GM18861 (cell line): ENCODE results near the gene MIR17HG.

ENCODE experiments used
- ATAC-seq: cut with Tn5 transposase; IDR thresholded peaks from one replicate; pipeline ENCODE4 v1.9.1; 2021; ENCODE audit not compliant: unreplicated experiment

The MIR17HG gene

DNA sequence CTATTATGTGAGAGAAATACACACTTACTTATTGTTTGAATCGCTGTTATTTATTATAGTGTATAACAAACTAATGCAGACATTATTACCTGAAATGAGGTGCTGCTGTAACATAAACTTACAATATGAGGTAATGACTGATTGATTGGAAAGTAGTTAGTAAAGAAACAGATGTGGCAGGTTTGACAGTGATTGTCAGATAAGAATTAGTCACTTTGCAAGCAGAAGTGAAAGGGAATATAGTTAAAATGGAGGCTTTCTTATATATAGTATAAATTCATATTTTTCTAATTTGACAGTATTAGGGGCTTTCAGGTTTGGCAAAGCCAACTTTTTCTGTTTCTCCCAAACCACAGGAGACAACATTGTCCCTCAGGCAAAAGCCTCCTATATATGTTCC lies 20.6 kb downstream of the MIR17HG start:
- no peak for ATAC-seq

DNA sequence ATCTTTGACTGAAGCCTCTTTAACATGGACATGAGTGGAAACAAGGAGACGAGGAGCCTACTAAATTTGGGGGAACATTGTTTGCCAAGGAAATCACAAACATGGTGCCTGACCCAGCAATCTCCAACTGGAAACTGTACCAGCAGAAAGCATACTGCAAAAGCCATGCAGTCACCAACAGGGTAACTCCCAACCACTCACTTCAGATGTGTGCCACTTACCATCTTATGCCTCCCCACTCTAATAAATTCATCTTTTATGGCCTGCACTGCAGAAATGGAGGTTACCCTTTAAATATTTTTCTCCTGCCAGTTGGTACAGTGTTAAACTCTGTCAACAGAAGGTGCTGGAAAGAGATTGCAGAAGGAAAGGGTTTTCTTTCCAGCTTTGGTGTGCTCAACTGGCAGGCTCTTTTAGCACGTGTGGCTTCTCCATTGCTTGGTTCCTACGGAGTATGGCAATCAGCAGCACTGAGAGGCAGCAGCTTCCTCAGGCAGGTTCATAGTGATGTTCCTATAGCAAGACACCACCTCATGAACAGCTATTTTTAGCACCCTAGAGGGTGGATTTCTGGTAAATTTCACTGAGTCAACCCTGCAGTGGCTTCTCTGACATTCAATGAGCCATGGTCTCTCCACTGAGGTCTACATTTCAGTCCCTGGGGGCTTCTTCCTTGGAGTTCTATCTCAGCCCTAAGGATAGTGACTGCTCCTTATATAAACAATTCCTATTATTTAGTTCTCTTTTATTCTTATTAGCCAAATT lies 21.4 kb downstream of the MIR17HG start:
- no peak for ATAC-seq

DNA sequence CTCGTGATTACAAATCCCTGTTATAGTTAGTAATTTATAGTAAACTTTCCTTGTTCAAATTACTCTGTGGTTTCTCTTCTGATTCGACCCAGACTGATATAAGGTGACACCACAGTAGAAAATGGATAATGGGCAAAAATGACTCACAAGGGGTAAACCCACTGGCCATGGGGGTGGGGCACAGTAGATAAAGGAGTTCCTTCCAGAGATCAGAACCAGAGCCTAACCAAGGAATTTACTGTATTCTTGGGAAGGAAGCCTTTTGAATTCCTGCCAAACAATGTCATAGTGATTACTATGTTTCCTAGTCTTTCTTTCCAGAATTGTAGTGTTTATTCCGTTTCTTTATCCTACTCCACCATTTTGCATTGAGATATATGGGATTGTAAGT lies 21.9 kb downstream of the MIR17HG start:
- no peak for ATAC-seq

DNA sequence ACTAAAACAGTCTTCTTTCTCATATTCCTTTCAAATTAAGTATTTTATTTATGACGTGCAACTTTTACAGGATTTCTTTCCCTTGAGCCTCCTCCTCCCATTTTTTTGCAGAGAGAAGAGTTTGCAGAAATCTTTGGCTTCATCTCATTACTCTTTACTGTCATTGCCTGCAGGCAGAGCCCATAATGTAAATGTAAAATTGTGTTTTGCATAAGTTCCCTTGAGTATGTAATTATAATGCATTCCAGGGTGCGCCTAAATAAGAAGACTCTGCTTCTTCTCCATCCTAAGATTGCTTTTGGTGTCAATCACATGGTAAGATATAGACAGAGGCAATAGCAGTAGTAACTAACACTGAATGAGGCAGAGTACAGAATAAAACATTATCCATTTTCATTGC lies 23.0 kb downstream of the MIR17HG start:
- ATAC-seq, result no peak

DNA sequence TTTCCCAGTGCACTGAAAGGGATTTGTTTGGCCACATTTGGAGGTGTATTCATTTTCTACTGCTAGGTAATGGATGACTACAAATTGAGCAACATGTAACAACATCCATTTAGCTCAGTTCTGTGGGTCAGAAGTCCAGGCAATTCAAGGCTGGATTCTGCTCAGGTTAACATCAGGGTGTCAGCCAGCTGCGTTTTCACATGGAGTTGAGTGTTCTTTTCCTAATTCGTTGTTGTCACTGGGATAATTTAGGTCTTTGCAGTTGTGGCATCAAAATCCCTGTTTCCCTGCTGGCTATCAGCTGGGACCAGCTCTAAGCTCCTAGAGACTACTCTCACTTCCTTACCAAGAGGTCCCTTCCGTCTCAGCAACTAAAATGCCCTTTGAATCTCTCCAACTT lies 25.4 kb downstream of the MIR17HG start:
- no peak for ATAC-seq

DNA sequence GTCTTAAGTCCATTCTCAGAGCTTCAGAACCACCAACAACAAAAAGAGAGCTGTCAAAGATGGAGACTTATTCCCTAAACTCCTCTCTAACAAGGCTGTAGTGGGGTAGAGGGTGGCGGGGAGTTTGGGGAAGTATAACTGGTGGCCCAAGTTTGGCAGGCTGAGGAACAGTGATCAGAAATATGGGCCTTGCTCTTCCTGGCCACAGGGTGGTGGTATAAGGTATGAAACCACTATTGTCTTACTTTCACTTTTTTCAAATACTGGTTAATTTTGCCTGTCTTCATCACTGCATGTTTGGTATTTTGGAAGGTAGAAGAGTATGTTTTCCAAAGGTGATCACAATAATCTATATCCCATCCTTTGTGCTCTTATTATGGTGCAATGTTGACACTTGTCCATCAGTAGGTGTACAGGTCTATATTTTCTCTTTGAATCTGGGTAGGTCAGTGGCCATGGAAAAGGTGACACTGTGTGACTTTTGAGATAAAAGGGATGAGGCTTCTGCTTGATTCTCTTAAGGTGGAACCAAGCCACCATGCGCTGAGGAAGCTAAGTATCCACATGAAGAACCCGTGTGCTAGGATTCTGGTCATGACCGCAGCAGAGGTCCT lies 27.7 kb downstream of the MIR17HG start:
- ATAC-seq, result peak; percentile 96

DNA sequence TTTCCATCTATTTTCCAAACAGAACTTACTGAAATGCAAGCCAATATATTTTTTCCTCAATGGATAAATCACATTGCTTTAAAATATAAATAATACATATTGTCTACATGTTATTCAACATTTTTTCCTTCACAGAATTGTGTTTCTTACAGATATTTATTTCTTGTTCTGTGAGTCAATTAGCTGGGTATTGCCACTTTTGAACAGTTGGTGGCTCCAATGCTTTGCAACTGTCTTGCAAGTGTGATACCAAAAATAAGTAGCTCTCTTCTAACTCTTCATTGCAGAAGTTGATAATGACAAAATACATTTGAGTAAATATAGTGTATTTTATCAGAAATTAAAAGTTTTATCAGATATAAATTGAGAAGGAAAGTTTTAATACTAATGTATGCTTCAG lies 33.9 kb downstream of the MIR17HG start:
- peak; percentile 55 for ATAC-seq

DNA sequence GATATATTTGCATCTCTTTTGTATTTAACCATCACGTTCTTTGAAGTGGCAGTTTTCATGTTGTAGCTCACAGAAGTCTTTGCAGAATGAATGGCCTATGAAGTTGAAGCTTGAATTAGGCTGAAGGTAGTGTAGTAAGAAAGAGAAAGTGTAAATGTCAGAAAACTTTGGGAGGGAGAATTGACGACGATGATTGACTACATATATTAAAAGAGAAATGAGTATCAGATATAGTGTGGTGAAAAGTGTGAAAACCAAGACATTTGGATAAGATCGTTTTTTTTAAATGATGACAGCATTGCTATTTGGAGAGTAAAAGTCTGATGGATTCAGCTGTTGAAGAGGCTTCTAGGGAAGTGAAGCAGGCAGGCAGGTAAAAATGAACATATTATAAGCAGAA lies 36.3 kb downstream of the MIR17HG start:
- ATAC-seq, result no peak

DNA sequence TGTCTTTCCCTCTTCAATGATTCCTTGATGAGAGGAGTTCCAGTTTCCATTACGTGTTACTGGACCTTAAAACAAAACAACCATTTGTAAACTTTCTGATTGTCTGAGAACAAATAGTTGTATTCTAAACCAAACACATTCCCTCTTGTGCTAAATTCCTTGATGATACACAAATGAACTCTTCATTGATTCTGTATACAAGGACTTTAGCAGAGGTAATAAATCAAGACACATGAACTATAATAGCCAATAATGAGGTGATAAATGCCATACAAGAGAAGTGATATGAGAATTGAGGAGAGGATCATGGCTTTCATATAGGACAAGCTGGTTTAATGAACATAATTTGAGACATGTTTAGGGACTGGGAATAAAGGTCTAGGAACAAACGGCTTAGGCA lies 37.4 kb downstream of the MIR17HG start:
- ATAC-seq, result no peak

DNA sequence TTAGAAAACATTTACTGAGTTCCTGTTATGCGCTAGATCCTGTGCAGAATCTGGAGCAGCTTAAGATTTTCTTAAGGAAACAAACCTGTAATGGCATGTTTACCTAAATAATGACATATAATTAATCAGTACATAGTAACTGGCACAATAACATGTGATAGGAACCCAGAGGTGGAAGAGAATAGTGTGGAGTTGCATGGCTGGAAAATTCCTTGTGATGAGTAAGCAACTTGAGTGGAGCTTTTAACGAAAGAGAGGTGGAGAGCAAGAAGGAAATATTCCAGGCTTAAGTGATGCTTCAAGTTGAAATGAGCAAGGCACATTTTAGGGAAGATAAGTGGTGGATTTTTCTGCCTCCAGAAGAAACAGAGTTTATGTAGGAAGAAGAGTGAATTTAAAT lies 41.7 kb downstream of the MIR17HG start:
- ATAC-seq, result no peak

DNA sequence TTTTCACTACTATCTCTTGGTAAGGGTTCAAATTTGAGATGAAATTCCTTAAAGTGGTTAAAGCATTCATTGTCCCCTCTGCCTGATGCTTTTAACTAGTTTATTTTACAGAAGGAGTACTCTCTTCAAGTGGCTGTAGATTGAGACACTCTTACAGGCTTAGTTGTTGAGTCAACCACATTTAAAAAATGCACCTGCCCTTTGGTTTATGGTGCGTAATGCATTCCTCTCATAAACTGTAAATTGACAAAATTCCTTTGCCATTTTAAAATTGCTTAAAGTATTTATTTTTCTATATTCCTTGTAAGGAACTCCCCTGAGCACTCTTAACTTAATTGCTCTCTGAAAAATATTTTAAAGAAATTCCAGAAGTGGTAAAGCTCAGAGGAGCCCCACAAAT lies 50.1 kb downstream of the MIR17HG start:
- ATAC-seq, result no peak

DNA sequence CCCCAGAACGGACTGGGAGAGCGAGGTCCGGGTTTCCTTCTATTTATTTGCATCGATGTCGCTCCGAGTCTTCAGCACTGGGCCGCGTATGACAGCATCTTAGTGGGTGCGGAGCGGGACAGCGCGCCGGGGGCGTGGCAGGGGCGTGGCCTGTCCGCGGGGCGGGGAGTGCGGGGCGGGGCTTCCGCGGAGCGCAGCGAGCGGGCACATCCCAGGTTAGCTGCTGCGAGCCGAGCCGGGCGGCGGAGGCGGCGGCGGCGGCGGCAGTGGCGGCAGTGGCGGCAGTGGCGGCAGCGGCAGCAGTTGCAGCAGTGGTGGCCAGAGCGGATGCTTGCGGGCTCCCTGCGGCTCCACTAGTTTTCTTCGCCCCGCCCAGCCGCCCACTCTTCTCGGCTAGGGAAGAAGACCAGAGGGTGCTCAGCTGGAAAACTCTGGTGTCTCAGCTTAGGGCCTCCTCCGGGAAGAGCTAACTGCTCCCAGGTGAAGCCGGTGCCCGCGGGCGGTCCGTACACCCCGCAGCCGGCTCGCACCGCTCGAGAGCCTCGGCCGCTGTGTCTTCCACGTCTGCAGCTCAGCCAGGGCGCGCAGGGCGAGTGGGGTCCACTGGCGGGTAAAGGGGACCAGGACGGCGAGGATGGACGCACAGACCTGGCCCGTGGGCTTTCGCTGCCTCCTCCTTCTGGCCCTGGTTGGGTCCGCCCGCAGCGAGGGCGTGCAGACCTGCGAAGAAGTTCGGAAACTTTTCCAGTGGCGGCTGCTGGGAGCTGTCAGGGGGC lies 51.1 kb downstream of the MIR17HG start, which contains the start of gene GPC5:
Gene GPC5, plus strand, starts transcription at position 209 of the 776 bp plus-strand sequence.
- peak; percentile 83 for ATAC-seq

DNA sequence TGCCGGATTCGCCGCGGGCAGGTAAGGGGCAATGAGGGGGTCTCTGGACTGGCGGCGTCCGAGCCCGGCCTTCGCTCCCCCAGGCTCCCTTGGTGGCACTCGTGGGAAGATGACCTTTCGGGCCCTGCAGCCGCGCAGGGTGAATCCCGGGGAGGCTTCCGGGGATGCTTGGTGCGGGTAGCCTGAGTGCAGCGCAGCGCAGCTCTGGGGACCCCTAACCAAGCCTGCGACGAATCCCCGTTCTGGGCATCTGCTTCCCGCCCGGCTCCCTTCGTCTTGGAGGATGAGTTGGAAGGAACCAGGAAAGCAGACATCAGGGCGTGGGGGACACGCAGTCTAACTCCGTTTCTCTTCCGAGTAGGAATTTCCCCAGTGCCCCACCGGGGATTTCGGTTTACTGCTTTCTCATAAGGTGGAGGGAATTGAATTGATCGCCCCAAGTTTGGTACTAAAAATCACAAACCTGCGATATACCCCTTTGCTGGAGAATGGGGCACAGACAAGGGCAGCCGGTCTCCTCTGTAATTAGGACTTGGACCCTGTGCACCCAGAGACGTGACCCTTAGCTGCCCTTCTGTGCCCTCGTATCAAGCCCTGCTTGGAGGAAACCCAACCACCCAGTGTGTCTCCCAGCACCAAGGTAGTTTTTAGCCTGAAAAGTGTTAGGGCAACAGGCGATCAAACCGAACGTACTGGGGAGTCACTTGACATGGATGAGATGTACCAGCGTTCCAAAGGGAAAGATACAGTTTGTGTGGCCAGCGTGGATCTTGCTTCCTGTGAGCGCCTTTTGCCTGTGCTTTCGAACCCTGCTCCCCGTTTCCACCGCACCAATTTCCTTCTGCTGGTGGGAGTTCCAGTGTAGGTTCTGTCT lies 51.9 kb downstream of the MIR17HG start:
- no peak for ATAC-seq

DNA sequence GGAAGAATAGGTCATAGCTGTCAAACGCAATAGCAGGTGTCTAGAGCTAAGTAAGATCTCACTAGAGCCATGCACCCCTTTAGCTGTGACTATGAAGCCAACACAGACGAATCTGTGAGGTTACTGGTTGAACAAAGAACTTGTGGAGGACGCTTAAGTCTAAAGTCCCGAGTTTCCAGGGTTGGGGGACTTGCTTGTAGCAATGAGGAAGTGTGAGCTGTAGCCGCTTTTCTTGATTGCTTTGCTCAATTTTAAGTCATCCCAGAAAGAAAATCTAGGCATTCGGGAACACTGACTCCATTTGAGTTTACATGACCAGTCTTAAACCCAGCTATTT lies 52.5 kb downstream of the MIR17HG start:
- ATAC-seq, result no peak

DNA sequence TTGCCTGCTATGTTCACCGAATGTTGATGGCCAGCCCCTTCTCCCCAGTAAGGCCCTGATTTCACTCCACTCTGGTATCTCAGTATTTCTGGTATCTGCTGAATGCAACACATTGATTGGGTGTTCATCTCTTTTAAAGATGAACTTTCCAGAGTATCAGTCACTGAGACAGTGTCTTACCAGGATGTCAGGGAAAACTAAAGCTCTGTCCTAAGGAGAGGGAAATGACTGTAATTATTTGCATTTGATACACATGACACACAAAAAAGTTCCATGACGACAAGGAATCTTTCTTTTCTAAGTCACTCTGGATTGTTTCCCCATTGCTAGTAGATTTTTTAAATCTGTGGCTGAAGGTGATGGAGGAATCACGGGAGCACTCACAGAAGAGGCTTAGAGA lies 53.2 kb downstream of the MIR17HG start:
- ATAC-seq, result no peak

DNA sequence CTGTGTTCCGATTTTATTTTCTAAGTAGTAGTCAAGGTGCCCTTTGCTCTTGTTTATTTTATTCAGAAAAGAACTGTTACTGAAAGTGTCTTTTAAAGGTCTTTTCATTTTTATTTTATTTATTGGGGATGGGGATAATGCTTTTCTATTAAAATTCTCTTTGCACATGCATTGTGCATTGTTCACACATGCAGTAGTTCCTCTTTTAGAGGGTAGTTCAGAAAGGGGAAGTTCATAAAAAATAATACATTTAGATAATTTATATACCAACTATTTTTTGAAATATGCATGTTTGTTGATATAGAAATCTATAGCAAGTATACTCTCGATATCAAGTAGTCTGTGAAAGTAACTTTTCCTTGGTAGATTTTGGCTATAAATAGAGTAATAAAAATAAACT lies 54.4 kb downstream of the MIR17HG start:
- no peak for ATAC-seq
